Activated T-helper 17 cell treated with anti-CD3 and anti-CD28 coated beads, Interleukin-2, amount 50 U/mL, for 72 hours (primary cell): ENCODE results near the gene PRCD. TPM values are rescaled to one million over a fixed set of nuclear protein-coding genes. Genes with fewer than 3 reads are reported as not detected.
"Not testable (repeated sequence)": the region's sequence is repeated elsewhere in the genome, so short reads cannot be mapped to it uniquely, and the experiment has no call there.

Experiments used
- ATAC-seq: fragments of 150-1000 bp; cut with Tn5 transposase; replicated peaks from 2 replicates; pipeline ENCODE4 v1.10.0; 2021; ENCODE audit warnings: mild to moderate bottlenecking, moderate library complexity
- H3K27ac Mint-ChIP-seq: one replicate; pipeline ENCODE4 v1.8.0; 2022; ENCODE audit warnings: mixed read lengths
- H3K27me3 Mint-ChIP-seq: one replicate; pipeline ENCODE4 v1.8.0; 2022; ENCODE audit warnings: mixed read lengths
- H3K36me3 Mint-ChIP-seq: one replicate; pipeline ENCODE4 v1.8.0; 2022; ENCODE audit warnings: low read depth, mild to moderate bottlenecking, mixed read lengths
- H3K4me1 Mint-ChIP-seq: one replicate; pipeline ENCODE4 v1.8.0; 2022; ENCODE audit warnings: mixed read lengths
- H3K4me3 Mint-ChIP-seq: one replicate; pipeline ENCODE4 v1.8.0; 2022; ENCODE audit warnings: mild to moderate bottlenecking, mixed read lengths
- H3K9me3 Mint-ChIP-seq: one replicate; pipeline ENCODE4 v1.8.0; 2022; ENCODE audit warnings: mixed read lengths
- total RNA-seq, 2 donors: library from RNA; stranded (reverse); gene quantifications; one replicate each; pipeline ENCODE4 v1.2.3, GENCODE V29; 2022

PRCD gene
- total RNA-seq, 2 donors from 2014 or later = not detected

DNA sequence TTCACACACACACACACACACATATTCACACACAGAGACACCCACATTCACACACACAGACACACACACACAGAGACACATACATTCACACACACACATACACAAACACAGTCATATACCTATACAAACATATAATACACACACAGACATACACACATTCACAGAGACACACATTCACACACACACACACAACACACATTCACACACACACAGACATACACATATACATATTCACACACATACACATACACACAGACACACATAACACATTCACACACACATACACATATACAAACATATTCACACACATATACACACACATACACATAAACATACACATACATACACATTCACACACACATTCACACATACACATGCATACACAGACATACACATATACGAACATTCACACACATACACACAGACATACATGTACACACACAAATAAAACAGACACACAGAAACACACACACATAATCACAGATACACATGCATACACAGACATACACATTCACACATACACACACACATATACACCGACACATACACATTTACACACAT, 7.9 kb downstream of the PRCD start:
- Mint-ChIP-seq H3K36me3 (no peaks in the 10 kb centered on the region), H3K4me3 (no peak overlapping the region), H3K27ac (no peak overlapping the region), H3K4me1 (peaks cover 4% of the 10 kb centered on the region), H3K27me3 (peaks cover under 1% of the 10 kb centered on the region), H3K9me3 (no peaks in the 10 kb centered on the region)
- no peak for ATAC-seq

DNA sequence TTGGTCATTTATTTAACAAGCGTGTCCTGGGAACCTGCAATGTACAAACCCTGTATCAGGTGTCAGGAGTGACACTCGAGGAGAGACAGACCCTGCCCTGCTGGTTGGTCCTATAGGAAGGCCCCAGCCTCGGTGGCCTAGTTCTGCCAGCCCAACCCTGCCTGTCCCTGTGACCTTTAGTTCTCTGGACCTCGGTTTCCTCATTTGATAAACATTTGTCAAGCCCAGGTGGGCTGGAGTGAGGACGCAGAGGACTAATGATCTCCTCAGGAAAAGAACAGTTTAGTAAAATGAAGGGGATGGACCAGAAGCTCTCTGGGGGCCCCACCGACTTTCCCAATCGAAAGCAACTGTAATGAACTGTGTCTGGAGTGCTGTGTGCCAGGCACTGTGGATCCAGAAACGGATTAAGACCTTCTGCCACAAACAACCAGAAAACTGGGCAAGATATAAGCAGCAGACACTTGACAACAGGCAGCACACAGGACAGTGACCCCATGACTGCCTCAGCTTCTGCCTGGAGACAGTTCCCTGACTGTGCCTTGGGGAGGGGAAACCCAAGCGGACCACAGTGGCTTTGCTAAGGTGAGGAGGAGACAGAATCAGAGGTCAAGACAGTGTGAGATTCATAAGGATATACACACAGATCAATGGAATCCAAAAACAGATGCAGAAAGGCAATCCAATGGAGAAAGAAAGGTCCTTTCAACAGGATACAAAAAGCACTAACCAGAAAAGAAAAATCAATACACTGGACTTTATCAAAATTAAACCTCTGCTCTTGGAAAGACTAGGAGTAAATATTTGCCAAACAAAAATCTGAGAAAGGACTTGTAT, 8.8 kb downstream of the PRCD start:
- Mint-ChIP-seq H3K27ac (no peak overlapping the region), H3K36me3 (no peaks in the 10 kb centered on the region), H3K9me3 (no peaks in the 10 kb centered on the region), H3K4me1 (peaks cover 4% of the 10 kb centered on the region), H3K27me3 (no peaks in the 10 kb centered on the region), H3K4me3 (no peak overlapping the region)
- ATAC-seq = no peak

DNA sequence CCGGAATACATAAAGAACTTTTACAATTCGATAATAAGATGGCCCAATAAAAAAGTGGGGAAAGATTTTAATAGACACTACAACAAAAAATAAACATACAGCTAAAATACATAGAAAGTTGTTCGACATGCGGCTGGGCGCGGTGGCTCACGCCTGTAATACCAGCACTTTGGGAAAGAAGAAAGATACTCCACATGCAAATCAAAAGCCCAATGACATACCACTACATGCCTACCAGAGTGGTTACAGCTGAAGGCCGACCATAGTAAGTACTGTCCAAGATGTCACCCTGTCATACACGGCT, 9.3 kb downstream of the PRCD start:
- Mint-ChIP-seq H3K27me3 (no peaks in the 10 kb centered on the region), H3K27ac (no peak overlapping the region), H3K36me3 (no peaks in the 10 kb centered on the region), H3K9me3 (no peaks in the 10 kb centered on the region), H3K4me1 (peaks cover 4% of the 10 kb centered on the region), H3K4me3 (no peak overlapping the region)
- ATAC-seq = no peak

DNA sequence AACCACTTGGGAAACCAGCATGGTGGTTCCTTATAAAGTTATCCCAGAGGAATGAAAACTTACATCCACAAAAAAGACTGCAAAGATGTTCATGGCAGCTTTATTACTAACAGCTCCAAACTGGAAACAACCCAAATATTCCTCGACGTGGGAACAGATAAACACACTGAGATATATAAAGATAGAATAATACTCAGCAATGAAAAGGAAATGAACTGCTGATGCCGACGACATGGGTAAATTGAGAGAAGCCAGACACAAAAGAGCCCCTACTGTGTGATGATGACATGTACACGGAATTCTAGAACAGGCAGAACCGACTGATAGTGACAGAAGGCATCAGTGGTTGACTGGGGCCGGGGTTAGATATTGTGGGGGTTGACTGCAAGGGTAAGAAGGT, 9.7 kb downstream of the PRCD start:
- no peak for ATAC-seq
- Mint-ChIP-seq H3K27ac (no peak overlapping the region), H3K27me3 (no peaks in the 10 kb centered on the region), H3K9me3 (no peaks in the 10 kb centered on the region), H3K4me1 (peaks cover 6% of the 10 kb centered on the region), H3K4me3 (no peak overlapping the region), H3K36me3 (no peaks in the 10 kb centered on the region)

DNA sequence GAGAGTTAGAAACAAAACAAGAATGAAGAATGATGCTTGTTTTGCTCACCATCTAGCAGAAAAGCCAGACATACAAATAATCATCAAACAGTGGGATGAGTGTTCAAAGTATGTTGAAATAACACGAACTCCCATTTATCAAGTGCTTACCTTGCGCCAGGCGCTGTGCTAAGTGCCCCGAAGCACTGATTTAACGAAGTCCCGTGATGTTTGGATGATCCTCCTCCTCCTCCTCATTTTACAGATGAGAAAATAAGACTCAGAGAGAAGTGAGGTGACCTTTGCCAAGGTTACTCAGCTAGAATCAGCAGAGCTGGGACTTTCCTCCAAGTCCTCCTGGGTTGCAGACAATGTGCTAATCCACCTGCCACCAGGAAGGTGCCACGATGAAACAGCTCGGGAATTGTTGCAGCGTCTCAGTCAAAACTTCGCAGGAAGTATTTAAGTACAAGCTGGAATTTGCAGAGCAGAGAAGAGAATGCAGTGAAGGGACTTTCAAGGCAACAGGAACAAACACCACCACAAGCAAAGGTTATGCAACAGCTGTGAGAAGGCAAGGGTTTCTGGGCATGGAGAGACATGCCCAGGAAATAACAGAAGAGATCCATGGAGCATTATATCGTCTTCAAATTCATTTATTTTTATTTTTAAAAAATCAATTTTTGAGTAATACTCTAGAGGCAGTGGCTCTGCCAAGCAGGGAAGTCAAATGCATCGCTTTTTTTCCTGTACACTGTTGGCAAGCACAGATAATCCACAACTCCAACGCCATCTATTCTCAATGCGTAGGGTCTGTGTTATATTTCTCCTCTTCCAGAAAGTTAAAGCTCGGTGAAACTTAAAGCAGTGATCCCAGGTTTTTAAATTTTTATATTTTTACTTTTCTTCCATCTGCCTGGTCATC, 11.1 kb downstream of the PRCD start:
- no peaks in the 10 kb centered on the region for H3K36me3 Mint-ChIP-seq
- H3K4me3 Mint-ChIP-seq = no peak overlapping the region

DNA sequence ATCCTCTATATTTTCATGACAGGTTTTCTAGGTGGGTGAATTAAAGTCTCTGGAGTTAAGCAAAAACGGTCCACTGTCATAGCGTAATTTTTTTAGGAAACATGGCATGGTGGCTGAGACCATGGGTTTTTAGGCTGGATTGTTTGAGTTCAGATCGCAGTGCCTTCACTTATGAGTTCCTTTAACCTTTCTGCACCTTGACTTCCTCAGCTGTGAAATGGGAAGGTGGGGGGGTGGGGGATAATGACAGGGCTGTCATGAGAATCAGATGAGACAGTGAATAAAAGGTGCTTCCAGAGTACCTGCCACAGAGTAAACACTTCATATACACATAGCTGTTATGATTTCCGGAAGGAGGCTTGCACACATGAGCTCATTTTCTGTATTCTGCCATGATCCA, 11.8 kb downstream of the PRCD start:
- Mint-ChIP-seq H3K27ac (no peak overlapping the region), H3K9me3 (no peaks in the 10 kb centered on the region), H3K27me3 (no peaks in the 10 kb centered on the region), H3K36me3 (no peaks in the 10 kb centered on the region), H3K4me1 (peaks cover 9% of the 10 kb centered on the region), H3K4me3 (no peak overlapping the region)
- ATAC-seq = no peak

More for the DNA sequence above, 11.1 kb downstream of the PRCD start:
- H3K27me3 Mint-ChIP-seq = no peaks in the 10 kb centered on the region
- H3K9me3 Mint-ChIP-seq = no peaks in the 10 kb centered on the region
- H3K27ac Mint-ChIP-seq = no peak overlapping the region
- peak; percentile 26 for ATAC-seq
- H3K4me1 Mint-ChIP-seq = peaks cover 9% of the 10 kb centered on the region

DNA sequence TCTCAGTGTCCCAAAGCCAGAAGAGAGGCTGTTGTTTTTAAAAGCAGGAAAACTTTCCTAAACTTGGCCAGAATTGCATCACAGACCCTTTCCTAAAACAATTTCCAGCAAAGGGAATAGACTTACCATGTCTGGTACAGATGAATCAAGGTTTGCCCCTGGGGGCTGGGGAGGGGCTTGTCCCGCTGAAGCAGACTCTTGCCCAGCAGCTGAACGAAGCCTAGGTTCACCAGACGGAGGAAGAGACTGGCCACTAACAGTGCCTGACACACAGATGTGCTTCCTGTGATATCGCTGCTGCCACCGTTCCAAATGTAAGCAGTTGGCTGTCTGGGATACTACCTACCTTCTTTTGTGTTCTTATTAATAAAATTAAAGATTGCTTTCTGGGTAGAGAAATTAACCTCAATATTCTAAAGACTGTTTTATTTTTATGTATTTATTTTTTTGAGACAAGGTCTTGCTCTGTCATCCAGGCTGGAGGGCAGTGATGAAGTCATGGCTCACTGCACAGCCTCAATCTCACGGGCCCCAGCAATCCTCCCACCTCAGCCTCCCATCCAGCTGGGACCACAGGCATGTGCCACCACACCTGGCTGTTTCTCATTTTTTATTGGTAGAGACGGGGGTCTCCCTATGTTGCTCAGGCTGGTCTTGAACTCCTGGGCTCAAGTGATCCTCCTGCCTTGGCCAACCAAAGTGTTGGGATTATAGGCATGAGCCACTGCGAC, 13.5 kb downstream of the PRCD start:
- Mint-ChIP-seq H3K27ac (no peak overlapping the region), H3K27me3 (no peaks in the 10 kb centered on the region), H3K9me3 (no peaks in the 10 kb centered on the region), H3K36me3 (peaks cover 15% of the 10 kb centered on the region), H3K4me1 (peaks cover 9% of the 10 kb centered on the region), H3K4me3 (no peak overlapping the region)
- no peak for ATAC-seq

DNA sequence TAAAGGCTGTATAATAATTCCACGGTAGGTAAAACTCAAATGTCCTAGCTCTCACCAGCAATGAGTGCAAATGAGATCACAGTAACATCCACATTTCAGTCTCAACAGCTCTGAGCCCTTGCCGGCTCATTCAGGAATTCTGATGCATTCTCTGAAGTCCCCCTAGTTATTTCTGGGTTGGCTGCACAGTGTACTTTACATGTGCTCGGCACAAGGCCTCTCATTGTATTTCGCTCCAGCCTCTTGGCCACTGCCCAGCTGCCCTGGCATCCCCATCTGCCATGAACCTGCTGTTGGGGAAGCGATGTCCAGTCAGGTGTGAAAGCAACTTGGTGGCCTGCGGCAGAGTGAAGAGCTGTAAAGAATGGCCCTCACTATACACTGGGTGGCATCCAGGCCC, 14.3 kb downstream of the PRCD start:
- no peak for ATAC-seq
- no peaks in the 10 kb centered on the region for H3K27me3 Mint-ChIP-seq
- H3K27ac Mint-ChIP-seq = peak overlapping the region; percentile 12
- no peak overlapping the region for H3K4me3 Mint-ChIP-seq
- no peaks in the 10 kb centered on the region for H3K9me3 Mint-ChIP-seq
- peaks cover 9% of the 10 kb centered on the region for H3K4me1 Mint-ChIP-seq
- peaks cover 23% of the 10 kb centered on the region for H3K36me3 Mint-ChIP-seq

DNA sequence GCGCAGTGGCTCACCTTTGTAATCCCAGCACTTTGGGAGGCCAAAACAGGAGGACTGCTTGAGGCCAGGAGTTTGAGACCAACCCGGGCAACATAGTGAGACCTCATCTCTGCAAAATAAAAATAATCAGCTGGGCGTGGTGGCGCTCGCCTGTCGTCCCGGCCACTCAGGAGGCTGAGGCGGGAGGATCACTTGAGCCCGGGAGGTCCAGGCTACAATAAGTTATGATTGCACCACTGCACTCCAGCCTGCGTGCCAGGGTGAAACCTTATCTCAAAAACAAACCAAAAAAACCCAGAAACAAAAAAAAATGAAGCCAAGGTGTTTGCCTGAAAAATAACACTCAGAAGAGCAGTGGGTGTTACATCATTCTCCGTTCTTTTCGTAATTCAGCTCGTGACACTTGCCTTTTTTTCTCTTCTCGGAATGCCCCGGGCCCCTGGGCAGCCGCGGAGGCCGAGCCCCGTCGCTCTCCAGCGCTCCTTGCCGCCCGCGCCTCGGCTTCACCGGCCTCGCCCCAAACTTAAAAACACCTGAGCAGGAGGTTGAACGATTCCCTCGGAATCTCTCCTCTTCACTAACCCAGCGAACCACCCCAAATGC, 17.0 kb downstream of the PRCD start:
- Mint-ChIP-seq H3K4me3 (peak overlapping the region; percentile 100), H3K27ac (peak overlapping the region; percentile 100), H3K36me3 (peaks cover 51% of the 10 kb centered on the region), H3K4me1 (peaks cover 18% of the 10 kb centered on the region), H3K27me3 (no peaks in the 10 kb centered on the region), H3K9me3 (no peaks in the 10 kb centered on the region)
- peak; percentile 47 for ATAC-seq

DNA sequence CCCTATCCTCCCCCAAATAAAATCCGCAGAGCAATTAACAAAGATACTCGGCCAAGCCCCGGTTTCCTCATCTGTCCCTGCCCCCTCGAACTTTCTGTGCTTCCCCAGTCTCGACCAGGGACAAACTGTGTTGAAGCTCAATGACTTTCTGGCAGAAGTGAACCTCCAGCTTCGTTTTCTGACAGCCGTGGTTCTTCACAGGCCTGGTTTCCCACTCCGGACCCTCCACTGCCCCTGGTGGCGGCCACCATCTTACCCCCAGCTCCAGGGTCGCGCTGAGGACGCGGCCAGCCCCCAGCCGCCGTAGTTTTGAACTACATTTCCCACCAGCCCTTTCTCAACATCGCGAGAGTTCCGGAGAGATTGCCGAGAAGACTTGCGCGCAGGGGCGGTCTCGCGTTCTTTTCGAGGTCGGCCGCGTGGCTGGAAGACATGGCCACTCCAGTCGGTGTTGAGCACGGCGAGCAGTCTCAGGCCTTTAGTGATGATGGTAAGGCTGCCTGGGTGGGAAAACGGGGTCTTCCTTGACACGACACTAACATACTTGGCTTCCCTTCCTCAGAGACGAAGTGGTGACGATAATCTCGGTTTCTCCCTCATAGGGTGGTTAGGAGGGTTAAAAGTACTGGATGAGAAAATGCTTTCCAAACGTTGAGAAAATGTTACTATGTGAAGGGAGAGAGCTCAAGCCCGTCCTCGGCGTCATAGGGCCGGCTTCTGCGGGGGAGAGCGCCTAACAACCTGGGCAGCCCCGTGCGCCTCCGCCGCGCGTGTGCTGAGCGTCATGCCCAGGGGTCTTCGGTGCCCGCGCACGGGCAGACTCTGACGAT, 17.7 kb downstream of the PRCD start:
- Mint-ChIP-seq H3K27me3 (no peaks in the 10 kb centered on the region), H3K27ac (peak overlapping the region; percentile 100), H3K36me3 (peaks cover 58% of the 10 kb centered on the region), H3K4me1 (peaks cover 20% of the 10 kb centered on the region), H3K9me3 (no peaks in the 10 kb centered on the region), H3K4me3 (peak overlapping the region; percentile 100)
- ATAC-seq = peak; percentile 89

DNA sequence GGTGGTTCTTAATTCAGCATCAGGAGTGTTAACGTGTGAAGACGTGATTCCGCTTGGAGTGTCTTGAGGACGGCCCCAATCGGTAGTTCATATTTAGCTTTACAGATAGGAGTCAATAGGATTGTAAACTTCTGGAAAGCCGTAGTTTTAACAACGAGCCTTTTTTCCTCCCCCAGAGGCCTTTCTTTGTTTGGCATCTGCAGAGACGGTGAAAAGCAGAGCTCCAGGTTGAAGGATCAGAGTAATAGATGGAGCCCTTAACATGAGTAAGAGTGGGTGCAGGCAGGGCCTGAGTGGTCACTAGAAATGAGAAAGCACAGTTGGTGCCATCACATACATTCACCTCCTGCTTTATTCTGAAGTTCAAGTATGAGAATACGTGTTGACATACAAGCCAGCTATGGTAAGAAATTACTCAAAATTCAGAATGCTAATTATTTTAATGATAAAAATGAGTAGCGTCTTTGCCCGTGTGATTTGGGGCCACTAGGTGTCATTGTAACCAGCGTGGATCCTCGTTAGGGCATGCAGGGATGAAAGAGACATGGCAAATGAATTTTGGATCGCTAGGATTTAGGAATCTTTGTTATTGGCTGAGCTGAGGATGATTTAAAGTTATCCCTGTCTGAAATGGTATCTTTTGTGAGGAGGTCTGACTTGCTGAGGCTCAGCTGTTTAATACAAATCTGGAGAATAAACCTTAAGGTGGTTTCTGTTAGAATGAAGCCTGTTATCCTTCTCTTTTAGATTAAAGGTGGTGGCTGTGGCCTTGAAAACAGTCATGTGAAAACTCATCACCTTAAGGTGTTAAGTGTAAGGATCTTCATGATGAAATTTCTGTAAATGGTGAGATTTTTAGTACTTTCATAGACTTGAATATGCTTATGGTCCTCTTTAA, 18.6 kb downstream of the PRCD start:
- Mint-ChIP-seq H3K4me3 (peak overlapping the region; percentile 100), H3K27ac (peak overlapping the region; percentile 100), H3K36me3 (peaks cover 66% of the 10 kb centered on the region), H3K4me1 (peaks cover 26% of the 10 kb centered on the region), H3K27me3 (no peaks in the 10 kb centered on the region), H3K9me3 (no peaks in the 10 kb centered on the region)
- ATAC-seq = peak; percentile 36

DNA sequence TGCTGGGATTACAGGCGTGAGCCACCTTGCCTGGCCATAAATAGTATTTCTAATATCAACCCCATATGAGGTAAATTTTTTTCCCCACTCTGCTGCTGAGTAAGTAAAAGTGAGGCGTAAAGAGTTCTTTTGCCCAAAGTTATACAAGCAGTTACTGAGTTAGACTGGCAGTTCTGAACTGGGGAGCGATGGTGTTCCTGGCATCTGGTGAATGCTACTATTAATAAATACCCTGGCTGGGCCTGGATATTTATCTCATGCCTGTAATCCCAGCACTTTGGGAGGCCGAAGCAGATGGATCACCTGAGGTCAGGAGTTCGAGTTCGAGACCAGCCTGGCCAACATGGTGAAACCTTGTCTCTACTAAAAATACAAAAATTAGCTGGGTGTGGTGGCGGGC, 19.6 kb downstream of the PRCD start:
- H3K9me3 Mint-ChIP-seq, H3K27me3 Mint-ChIP-seq, ATAC-seq: not testable (repeated sequence)
- peak overlapping the region; percentile 100 for H3K4me3 Mint-ChIP-seq
- peaks cover 25% of the 10 kb centered on the region for H3K4me1 Mint-ChIP-seq
- peaks cover 73% of the 10 kb centered on the region for H3K36me3 Mint-ChIP-seq
- H3K27ac Mint-ChIP-seq = peak overlapping the region; percentile 100
